Astrocyte (in vitro differentiated cells and primary cell): ENCODE data around the gene RHBDL1. TPM values are rescaled to one million over a fixed set of nuclear protein-coding genes. Genes with fewer than 3 reads are reported as not detected.

ENCODE experiments used
- DNase-seq: peaks from one replicate; pipeline ENCODE4 v3.0.0-alpha.2; 2010; ENCODE audit warnings: low read depth
- FAIRE-seq: peaks from 2 replicates; lab custom pipeline; 2011; peaks lifted over from hg19 to GRCh38; lab: Jason Lieb, UNC
- H2AFZ ChIP-seq: 2 replicates; pipeline ENCODE4 v1.6.0; 2012; ENCODE audit warnings: low read depth, low read length, inconsistent platforms
- H3K27ac ChIP-seq: 2 replicates; pipeline ENCODE4 v1.5.1; 2011; ENCODE audit warnings: low read depth, low read length, inconsistent platforms
- H3K27me3 ChIP-seq: 2 replicates; pipeline ENCODE4 v1.6.0; 2011; ENCODE audit warnings: low read length, inconsistent platforms; ENCODE audit not compliant: insufficient read depth
- H3K36me3 ChIP-seq: 2 replicates; pipeline ENCODE4 v1.5.1; 2011; ENCODE audit warnings: low read length, inconsistent platforms; ENCODE audit not compliant: insufficient read depth
- H3K4me1 ChIP-seq: 2 replicates; pipeline ENCODE4 v1.5.1; 2011; ENCODE audit warnings: low read length, inconsistent platforms; ENCODE audit not compliant: insufficient read depth
- H3K4me2 ChIP-seq: 2 replicates; pipeline ENCODE4 v1.6.0; 2012; ENCODE audit warnings: low read length, inconsistent platforms
- H3K4me3 ChIP-seq: 2 replicates; pipeline ENCODE4 v1.5.1; 2011; ENCODE audit warnings: low read depth, mild to moderate bottlenecking, low read length, inconsistent platforms; ENCODE audit not compliant: insufficient read depth
- H3K79me2 ChIP-seq: 2 replicates; pipeline ENCODE4 v1.6.0; 2012; ENCODE audit warnings: mild to moderate bottlenecking, low read length, inconsistent platforms; ENCODE audit not compliant: insufficient read depth
- H3K9ac ChIP-seq: 2 replicates; pipeline ENCODE4 v1.6.0; 2012; ENCODE audit warnings: mild to moderate bottlenecking, low read length, inconsistent platforms
- H3K9me3 ChIP-seq: 2 replicates; pipeline ENCODE4 v1.5.1; 2012; ENCODE audit warnings: low read depth, mild to moderate bottlenecking, low read length, inconsistent platforms; ENCODE audit not compliant: insufficient read depth
- H4K20me1 ChIP-seq: 2 replicates; pipeline ENCODE4 v1.6.0; 2012; ENCODE audit warnings: low read length, inconsistent platforms; ENCODE audit not compliant: insufficient read depth
- H3K27ac Mint-ChIP-seq: one replicate; pipeline ENCODE4 v1.8.0; 2021; ENCODE audit warnings: mild to moderate bottlenecking, mixed read lengths; ENCODE audit not compliant: unreplicated experiment
- H3K27me3 Mint-ChIP-seq: one replicate; pipeline ENCODE4 v1.8.0; 2021; ENCODE audit warnings: low read depth, mixed read lengths; ENCODE audit not compliant: unreplicated experiment
- H3K36me3 Mint-ChIP-seq: one replicate; pipeline ENCODE4 v1.8.0; 2021; ENCODE audit warnings: low read depth, mixed read lengths; ENCODE audit not compliant: unreplicated experiment
- H3K4me1 Mint-ChIP-seq: one replicate; pipeline ENCODE4 v1.8.0; 2021; ENCODE audit warnings: low read depth, mixed read lengths; ENCODE audit not compliant: unreplicated experiment
- H3K4me3 Mint-ChIP-seq: one replicate; pipeline ENCODE4 v1.8.0; 2021; ENCODE audit warnings: mild to moderate bottlenecking, moderate library complexity, mixed read lengths; ENCODE audit not compliant: unreplicated experiment
- H3K9me3 Mint-ChIP-seq: one replicate; pipeline ENCODE4 v1.8.0; 2021; ENCODE audit warnings: mild to moderate bottlenecking, mixed read lengths; ENCODE audit not compliant: unreplicated experiment
- EZH2 ChIP-seq: IDR thresholded peaks from 2 replicates; pipeline ENCODE4 v1.6.1; 2012; ENCODE audit warnings: mild to moderate bottlenecking, low read length, inconsistent platforms; ENCODE audit not compliant: insufficient read depth
- total RNA-seq: library from RNA; stranded (reverse); gene quantifications from 2 replicates; pipeline ENCODE4 v1.2.1, GENCODE V29; 2021
- TF ChIP-seq, protein P1 (sequence below): IDR thresholded peaks from 2 replicates; pipeline ENCODE4 v1.5.1; 2011; ENCODE audit warnings: low read depth, mild to moderate bottlenecking, inconsistent platforms, low read length, moderate library complexity; ENCODE audit not compliant: insufficient read depth

Gene RHBDL1
- total RNA-seq, 1 donor from 2014 or later = 4.9 TPM

DNA sequence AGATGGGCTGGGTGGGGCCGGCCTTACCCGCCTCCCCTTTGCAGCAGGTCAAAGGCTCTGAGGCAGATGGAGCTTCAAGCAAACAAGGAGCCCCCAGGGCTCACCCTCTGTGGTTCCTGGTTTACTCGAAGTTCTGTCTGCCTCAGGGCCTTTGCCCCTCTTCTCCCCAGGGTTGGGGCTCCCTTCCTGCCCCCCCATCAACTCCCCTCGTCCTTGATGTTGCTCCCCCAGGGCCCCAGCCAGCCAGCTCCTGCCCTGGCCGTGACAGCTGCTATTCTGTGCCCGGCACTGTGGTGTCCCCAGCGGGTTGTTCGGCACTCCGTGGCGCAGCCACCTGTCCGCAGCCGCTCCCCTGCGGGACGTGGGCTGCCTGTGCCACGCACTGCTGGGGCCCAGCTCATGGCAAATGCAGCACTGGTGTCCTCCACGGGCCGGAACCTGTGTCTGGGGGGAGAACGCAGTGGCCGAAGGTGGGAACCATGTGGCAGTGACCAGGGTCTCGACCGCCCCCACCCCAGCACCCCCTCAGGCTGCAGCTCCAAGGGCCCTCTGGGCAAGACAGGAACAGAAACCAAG is 35.1 kb downstream of the RHBDL1 start:
- Histone ChIP-seq H4K20me1 (peaks cover 6% of the 10 kb centered on the region), H3K79me2 (no peaks in the 10 kb centered on the region), H3K36me3 (no peaks in the 10 kb centered on the region), H3K9ac (no peak overlapping the region), H2AFZ (no peak overlapping the region), H3K27me3 (peaks cover 15% of the 10 kb centered on the region), H3K27ac (no peak overlapping the region), H3K4me3 (no peak overlapping the region), H3K4me1 (peaks cover 24% of the 10 kb centered on the region), H3K4me2 (no peak overlapping the region), H3K9me3 (no peaks in the 10 kb centered on the region)
- no peak for TF ChIP-seq EZH2
- TF ChIP-seq, protein P1, sequence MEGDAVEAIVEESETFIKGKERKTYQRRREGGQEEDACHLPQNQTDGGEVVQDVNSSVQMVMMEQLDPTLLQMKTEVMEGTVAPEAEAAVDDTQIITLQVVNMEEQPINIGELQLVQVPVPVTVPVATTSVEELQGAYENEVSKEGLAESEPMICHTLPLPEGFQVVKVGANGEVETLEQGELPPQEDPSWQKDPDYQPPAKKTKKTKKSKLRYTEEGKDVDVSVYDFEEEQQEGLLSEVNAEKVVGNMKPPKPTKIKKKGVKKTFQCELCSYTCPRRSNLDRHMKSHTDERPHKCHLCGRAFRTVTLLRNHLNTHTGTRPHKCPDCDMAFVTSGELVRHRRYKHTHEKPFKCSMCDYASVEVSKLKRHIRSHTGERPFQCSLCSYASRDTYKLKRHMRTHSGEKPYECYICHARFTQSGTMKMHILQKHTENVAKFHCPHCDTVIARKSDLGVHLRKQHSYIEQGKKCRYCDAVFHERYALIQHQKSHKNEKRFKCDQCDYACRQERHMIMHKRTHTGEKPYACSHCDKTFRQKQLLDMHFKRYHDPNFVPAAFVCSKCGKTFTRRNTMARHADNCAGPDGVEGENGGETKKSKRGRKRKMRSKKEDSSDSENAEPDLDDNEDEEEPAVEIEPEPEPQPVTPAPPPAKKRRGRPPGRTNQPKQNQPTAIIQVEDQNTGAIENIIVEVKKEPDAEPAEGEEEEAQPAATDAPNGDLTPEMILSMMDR = no peak
- peaks cover 3% of the 10 kb centered on the region for H3K9me3 Mint-ChIP-seq
- H3K4me1 Mint-ChIP-seq = peaks cover 8% of the 10 kb centered on the region
- no peaks in the 10 kb centered on the region for H3K36me3 Mint-ChIP-seq
- peak overlapping the region; percentile 53 for H3K27ac Mint-ChIP-seq
- FAIRE-seq (no peak), DNase-seq (no peak)
- H3K27me3 Mint-ChIP-seq = peaks cover 23% of the 10 kb centered on the region
- no peak overlapping the region for H3K4me3 Mint-ChIP-seq

DNA sequence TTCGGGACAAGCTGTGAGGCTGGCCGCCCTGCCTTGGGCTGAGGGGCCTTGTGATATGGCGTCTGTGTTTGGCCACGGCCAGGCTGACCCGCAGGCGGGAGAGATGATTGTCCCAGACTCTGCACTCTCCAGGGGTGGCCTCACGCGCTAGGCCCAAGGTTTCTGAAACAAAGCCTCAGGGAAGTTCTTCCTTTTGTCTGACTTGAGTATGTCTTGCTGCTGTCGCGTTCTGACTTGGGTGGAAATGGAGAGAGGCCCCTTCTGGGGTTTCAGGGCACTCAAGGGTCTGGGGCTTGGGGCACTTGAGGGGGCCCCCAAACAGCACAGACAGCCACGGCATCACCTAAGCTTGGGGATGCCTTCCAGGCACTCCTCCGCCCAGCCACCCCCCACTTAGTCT is 35.6 kb downstream of the RHBDL1 start:
- no peak for TF ChIP-seq EZH2
- TF ChIP-seq, protein P1 = no peak
- Histone ChIP-seq H3K4me2 (no peak overlapping the region), H2AFZ (no peak overlapping the region), H3K4me3 (no peak overlapping the region), H3K27me3 (peaks cover 15% of the 10 kb centered on the region), H3K36me3 (no peaks in the 10 kb centered on the region), H3K4me1 (peaks cover 28% of the 10 kb centered on the region), H4K20me1 (peaks cover 8% of the 10 kb centered on the region), H3K27ac (no peak overlapping the region), H3K79me2 (no peaks in the 10 kb centered on the region), H3K9ac (no peak overlapping the region), H3K9me3 (no peaks in the 10 kb centered on the region)
- H3K36me3 Mint-ChIP-seq = no peaks in the 10 kb centered on the region
- FAIRE-seq (no peak), DNase-seq (no peak)
- H3K4me3 Mint-ChIP-seq = no peak overlapping the region
- peaks cover 3% of the 10 kb centered on the region for H3K9me3 Mint-ChIP-seq
- peaks cover 23% of the 10 kb centered on the region for H3K27me3 Mint-ChIP-seq
- peaks cover 8% of the 10 kb centered on the region for H3K4me1 Mint-ChIP-seq
- H3K27ac Mint-ChIP-seq = no peak overlapping the region

DNA sequence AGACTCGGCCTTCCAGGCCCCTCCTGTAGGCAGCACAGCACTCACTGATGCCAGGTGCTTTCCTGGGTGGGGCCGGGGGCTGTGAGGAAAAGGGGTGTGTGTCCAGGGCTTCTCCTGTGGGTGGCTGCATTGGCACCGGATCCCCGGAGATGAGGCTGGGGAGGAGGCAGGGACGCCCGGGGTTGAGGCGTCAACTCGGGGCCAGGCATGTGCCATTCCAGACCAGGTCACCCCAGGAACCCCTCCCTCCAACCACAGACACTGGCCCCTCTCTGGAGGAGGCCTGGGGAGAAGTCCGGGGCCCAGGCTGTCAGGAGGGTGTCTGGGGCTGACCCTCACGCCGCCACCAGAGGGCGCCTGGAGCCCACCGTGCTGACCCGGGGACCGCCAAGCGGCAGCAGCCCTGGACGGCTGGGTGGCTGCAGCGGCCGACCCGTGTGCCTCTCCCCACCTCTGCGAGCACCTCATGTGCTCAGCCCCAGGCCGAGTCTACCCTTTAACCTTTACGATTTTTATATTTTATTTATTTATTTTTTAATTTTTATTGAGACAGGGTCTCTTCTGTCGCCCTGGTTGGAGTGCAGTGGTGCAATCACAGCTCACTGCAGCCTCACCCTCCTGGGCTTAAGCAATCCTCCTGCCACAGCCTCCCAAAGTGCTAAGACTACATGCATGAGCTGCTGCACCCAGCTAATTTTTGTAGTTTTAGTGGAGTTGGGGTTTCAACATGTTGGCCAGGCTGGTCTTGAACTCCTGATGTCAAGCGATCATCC is 36.3 kb downstream of the RHBDL1 start:
- TF ChIP-seq, protein P1 = peak; percentile 58
- TF ChIP-seq EZH2 = no peak
- H3K27me3 ChIP-seq = peaks cover 13% of the 10 kb centered on the region
- H3K4me1 Mint-ChIP-seq = peaks cover 8% of the 10 kb centered on the region
- H3K27ac Mint-ChIP-seq = no peak overlapping the region
- no peak overlapping the region for H3K4me3 ChIP-seq
- no peak overlapping the region for H3K4me2 ChIP-seq
- FAIRE-seq (no peak), DNase-seq (no peak)
- H4K20me1 ChIP-seq = peaks cover 14% of the 10 kb centered on the region
- H3K4me3 Mint-ChIP-seq = no peak overlapping the region
- no peak overlapping the region for H3K27ac ChIP-seq
- peaks cover 5% of the 10 kb centered on the region for H3K79me2 ChIP-seq
- H3K9ac ChIP-seq = no peak overlapping the region
- peaks cover 18% of the 10 kb centered on the region for H3K27me3 Mint-ChIP-seq
- peaks cover 35% of the 10 kb centered on the region for H3K4me1 ChIP-seq
- H3K36me3 ChIP-seq = no peaks in the 10 kb centered on the region
- no peaks in the 10 kb centered on the region for H3K9me3 ChIP-seq
- no peak overlapping the region for H2AFZ ChIP-seq
- peaks cover 3% of the 10 kb centered on the region for H3K9me3 Mint-ChIP-seq
- no peaks in the 10 kb centered on the region for H3K36me3 Mint-ChIP-seq
